GM18526 (cell line): ENCODE results near the gene SNTG2.

Experiments
- POLR2A ChIP-seq: IDR thresholded peaks from 3 replicates; pipeline ENCODE4 v1.6.1; 2011; ENCODE audit not compliant: insufficient read length; ENCODE audit errors: extremely low read depth

Gene SNTG2

GRCh38 chr2:1147873-1148612 is 197.4 kb downstream of the SNTG2 start:
- no peak for TF ChIP-seq POLR2A

- TF ChIP-seq POLR2A = no peak
Observed at GRCh38 chr2:1150724-1151511, 200.3 kb downstream of the SNTG2 start.

GRCh38 chr2:1152375-1152774 is 201.7 kb downstream of the SNTG2 start:
- no peak for TF ChIP-seq POLR2A

- no peak for TF ChIP-seq POLR2A
Observed at GRCh38 chr2:1153920-1154319, 203.3 kb downstream of the SNTG2 start.

- no peak for TF ChIP-seq POLR2A
Observed at GRCh38 chr2:1154710-1155594, 204.3 kb downstream of the SNTG2 start.

- no peak for TF ChIP-seq POLR2A
Observed at GRCh38 chr2:1156059-1156458, 205.4 kb downstream of the SNTG2 start.

GRCh38 chr2:1156531-1156930 is 205.9 kb downstream of the SNTG2 start:
- no peak for TF ChIP-seq POLR2A

- no peak for TF ChIP-seq POLR2A
Observed at GRCh38 chr2:1157107-1157506, 206.5 kb downstream of the SNTG2 start.

GRCh38 chr2:1159013-1159412 is 208.4 kb downstream of the SNTG2 start:
- TF ChIP-seq POLR2A = no peak

GRCh38 chr2:1162246-1162645 is 211.6 kb downstream of the SNTG2 start:
- TF ChIP-seq POLR2A = no peak

GRCh38 chr2:1162768-1163584 is 212.3 kb downstream of the SNTG2 start:
- TF ChIP-seq POLR2A = no peak

GRCh38 chr2:1166976-1167375 is 216.3 kb downstream of the SNTG2 start:
- no peak for TF ChIP-seq POLR2A

- TF ChIP-seq POLR2A = no peak
Observed at GRCh38 chr2:1168846-1169245, 218.2 kb downstream of the SNTG2 start.

- TF ChIP-seq POLR2A = no peak
Observed at GRCh38 chr2:1169291-1169949, 218.8 kb downstream of the SNTG2 start.
